ENCODE measurements around the gene BAG1. TPM values are rescaled to one million over a fixed set of nuclear protein-coding genes. Genes with fewer than 3 reads are reported as not detected.

BAG1 gene
- total and polyA plus RNA-seq, 2 experiments from 2014 or later: 44.7 to 55.4 TPM

DNA sequence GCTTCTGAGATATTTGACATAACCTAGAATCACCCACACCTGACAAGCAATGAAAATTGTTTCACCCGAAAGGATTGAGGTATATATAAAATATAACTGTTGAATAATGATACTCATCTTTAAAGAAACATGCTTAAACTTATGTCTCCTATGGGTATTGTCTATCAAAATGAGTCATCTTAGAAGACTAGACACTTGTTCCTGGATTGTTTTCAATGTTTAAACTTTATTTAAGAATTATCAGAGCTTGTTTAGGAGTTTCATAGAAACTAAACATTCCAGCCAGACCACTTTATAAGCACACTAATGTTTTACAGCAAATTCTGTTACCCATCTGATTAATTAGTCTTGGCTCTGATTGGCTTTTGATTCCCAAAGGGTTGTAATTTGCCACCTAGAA is 45.4 kb upstream of the BAG1 start:
- H3K4me1 ChIP-seq (ENCODE audit: insufficient read depth): no peaks in the 10 kb centered on the region
- H4K20me1 ChIP-seq (replicated peaks; ENCODE audit: insufficient read depth): peaks cover 7% of the 10 kb centered on the region
- no peak for ATAC-seq
- no peak overlapping the region for H3K4me2 ChIP-seq
- Mint-ChIP-seq H3K4me1 (no peaks in the 10 kb centered on the region), H3K36me3 (ENCODE audit: low read depth) (peaks cover 58% of the 10 kb centered on the region), H3K4me3 (no peak overlapping the region), H3K9me3 (no peaks in the 10 kb centered on the region), H3K27ac (no peak overlapping the region), H3K27me3 (ENCODE audit: insufficient read depth, low read depth, poor library complexity) (peaks cover 2% of the 10 kb centered on the region)
- no peaks in the 10 kb centered on the region for H3F3A ChIP-seq (replicated peaks; ENCODE audit: low read depth)
- no peaks in the 10 kb centered on the region for H3K9me2 ChIP-seq (ENCODE audit: insufficient read depth)
- H2AFZ ChIP-seq: no peak overlapping the region
- no peaks in the 10 kb centered on the region for H3K79me2 ChIP-seq (replicated peaks; ENCODE audit: insufficient read depth)
- no peak for TF ChIP-seq ZNF331 (CRISPR knock-in tag; IDR thresholded peaks at IDR 0.05; ENCODE audit: low read depth)
- H3K27me3 ChIP-seq (ENCODE audit: insufficient read depth): no peaks in the 10 kb centered on the region
- no peak overlapping the region for H3K27ac ChIP-seq (ENCODE audit: low read depth)
- H3K36me3 ChIP-seq (ENCODE audit: insufficient read depth): peaks cover 47% of the 10 kb centered on the region
- H3K4me3 ChIP-seq: no peak overlapping the region
- no peak for DNase-seq (ENCODE audit: low spot score)

GRCh38 chr9:33307067-33307466 is 42.6 kb upstream of the BAG1 start:
- H3K36me3 ChIP-seq (ENCODE audit: insufficient read depth): peaks cover 53% of the 10 kb centered on the region
- H3F3A ChIP-seq (replicated peaks; ENCODE audit: low read depth): no peaks in the 10 kb centered on the region
- H3K4me1 Mint-ChIP-seq: no peaks in the 10 kb centered on the region
- no peaks in the 10 kb centered on the region for H3K9me3 Mint-ChIP-seq
- DNase-seq (ENCODE audit: low spot score): no peak
- H3K27me3 ChIP-seq (ENCODE audit: insufficient read depth): no peaks in the 10 kb centered on the region
- H3K79me2 ChIP-seq (replicated peaks; ENCODE audit: insufficient read depth): no peaks in the 10 kb centered on the region
- H3K27ac Mint-ChIP-seq: no peak overlapping the region
- no peak for ATAC-seq
- no peaks in the 10 kb centered on the region for H3K9me2 ChIP-seq (ENCODE audit: insufficient read depth)
- no peak overlapping the region for H3K4me3 ChIP-seq
- peaks cover 2% of the 10 kb centered on the region for H3K27me3 Mint-ChIP-seq (ENCODE audit: insufficient read depth, low read depth, poor library complexity)
- H2AFZ ChIP-seq: no peak overlapping the region
- H3K36me3 Mint-ChIP-seq (ENCODE audit: low read depth): peaks cover 54% of the 10 kb centered on the region
- peaks cover 7% of the 10 kb centered on the region for H4K20me1 ChIP-seq (replicated peaks; ENCODE audit: insufficient read depth)
- H3K4me2 ChIP-seq: no peak overlapping the region
- no peak overlapping the region for H3K27ac ChIP-seq (ENCODE audit: low read depth)
- H3K4me1 ChIP-seq (ENCODE audit: insufficient read depth): no peaks in the 10 kb centered on the region
- no peak overlapping the region for H3K4me3 Mint-ChIP-seq
- TF ChIP-seq NANOG (IDR thresholded peaks at IDR 0.05; ENCODE audit: borderline replicate concordance) (no peak), ZNF462 (CRISPR knock-in tag; IDR thresholded peaks at IDR 0.05) (no peak), EZH2phosphoT487 (IDR thresholded peaks at IDR 0.05; ENCODE audit: unreplicated experiment) (no peak), JUNB (IDR thresholded peaks at IDR 0.05; ENCODE audit: unreplicated experiment) (no peak), STAT1 (IDR thresholded peaks at IDR 0.05; ENCODE audit: unreplicated experiment) (no peak), ETS1 (IDR thresholded peaks at IDR 0.05) (no peak), CREB1 (CRISPR knock-in tag; IDR thresholded peaks at IDR 0.05; ENCODE audit: low read depth) (no peak), EZH2 (IDR thresholded peaks at IDR 0.05; ENCODE audit: low read depth, unreplicated experiment) (no peak), POLR2AphosphoS5 (IDR thresholded peaks at IDR 0.05; ENCODE audit: low read depth) (no peak), ZNF114 (CRISPR knock-in tag; IDR thresholded peaks at IDR 0.05) (no peak)
- TF ChIP-seq, protein P1, sequence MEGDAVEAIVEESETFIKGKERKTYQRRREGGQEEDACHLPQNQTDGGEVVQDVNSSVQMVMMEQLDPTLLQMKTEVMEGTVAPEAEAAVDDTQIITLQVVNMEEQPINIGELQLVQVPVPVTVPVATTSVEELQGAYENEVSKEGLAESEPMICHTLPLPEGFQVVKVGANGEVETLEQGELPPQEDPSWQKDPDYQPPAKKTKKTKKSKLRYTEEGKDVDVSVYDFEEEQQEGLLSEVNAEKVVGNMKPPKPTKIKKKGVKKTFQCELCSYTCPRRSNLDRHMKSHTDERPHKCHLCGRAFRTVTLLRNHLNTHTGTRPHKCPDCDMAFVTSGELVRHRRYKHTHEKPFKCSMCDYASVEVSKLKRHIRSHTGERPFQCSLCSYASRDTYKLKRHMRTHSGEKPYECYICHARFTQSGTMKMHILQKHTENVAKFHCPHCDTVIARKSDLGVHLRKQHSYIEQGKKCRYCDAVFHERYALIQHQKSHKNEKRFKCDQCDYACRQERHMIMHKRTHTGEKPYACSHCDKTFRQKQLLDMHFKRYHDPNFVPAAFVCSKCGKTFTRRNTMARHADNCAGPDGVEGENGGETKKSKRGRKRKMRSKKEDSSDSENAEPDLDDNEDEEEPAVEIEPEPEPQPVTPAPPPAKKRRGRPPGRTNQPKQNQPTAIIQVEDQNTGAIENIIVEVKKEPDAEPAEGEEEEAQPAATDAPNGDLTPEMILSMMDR (conservative IDR thresholded peaks at IDR 0.05; ENCODE audit: low read depth in 2 of 2): no peak
